HG03066 (cell line): Measurements from ENCODE around the gene TMEM156.
"Not testable (repeated sequence)": the region's sequence is repeated elsewhere in the genome, so short reads cannot be mapped to it uniquely, and the experiment has no call there.

Experiments
- ATAC-seq: cut with Tn5 transposase; IDR thresholded peaks from one replicate; pipeline ENCODE4 v1.9.1; 2021; ENCODE audit warnings: low read depth; ENCODE audit not compliant: unreplicated experiment

Gene TMEM156

GRCh38 chr4:39044364-39044955 lies 12.3 kb upstream of the TMEM156 start:
- ATAC-seq = peak; percentile 67

- no peak for ATAC-seq
These were observed 11.7 kb upstream of the TMEM156 start for GRCh38 chr4:39043861-39044363.

- ATAC-seq = no peak
These were observed 11.1 kb upstream of the TMEM156 start for GRCh38 chr4:39043058-39043860.

- no peak for ATAC-seq
These were observed 10.2 kb upstream of the TMEM156 start for GRCh38 chr4:39042366-39042765.

- no peak for ATAC-seq
These were observed 6.9 kb upstream of the TMEM156 start for GRCh38 chr4:39039108-39039507.

GRCh38 chr4:39037941-39038340 lies 5.7 kb upstream of the TMEM156 start:
- no peak for ATAC-seq

GRCh38 chr4:39037491-39037825 lies 5.2 kb upstream of the TMEM156 start:
- ATAC-seq = no peak

- ATAC-seq = no peak
These were observed 4.0 kb upstream of the TMEM156 start for GRCh38 chr4:39036172-39036571.

GRCh38 chr4:39031590-39032020 lies 604 bp downstream of the TMEM156 start:
- ATAC-seq = not testable (repeated sequence)

- ATAC-seq = no peak
These were observed 1.5 kb downstream of the TMEM156 start for GRCh38 chr4:39030725-39031124.

- ATAC-seq = no peak
These were observed 2.2 kb downstream of the TMEM156 start for GRCh38 chr4:39029752-39030694.

- no peak for ATAC-seq
These were observed 6.1 kb downstream of the TMEM156 start for GRCh38 chr4:39026096-39026495.

GRCh38 chr4:39025552-39026085 lies 6.6 kb downstream of the TMEM156 start:
- no peak for ATAC-seq

GRCh38 chr4:39024311-39024865 lies 7.8 kb downstream of the TMEM156 start:
- ATAC-seq = no peak

GRCh38 chr4:39023059-39023458 lies 9.2 kb downstream of the TMEM156 start:
- no peak for ATAC-seq

GRCh38 chr4:39022241-39022640 lies 10.0 kb downstream of the TMEM156 start:
- ATAC-seq = no peak

- no peak for ATAC-seq
These were observed 10.6 kb downstream of the TMEM156 start for GRCh38 chr4:39021631-39022030.

GRCh38 chr4:39020130-39020529 lies 12.1 kb downstream of the TMEM156 start:
- ATAC-seq = no peak

- no peak for ATAC-seq
These were observed 18.2 kb downstream of the TMEM156 start for GRCh38 chr4:39014028-39014427.

GRCh38 chr4:39004758-39005157 lies 27.5 kb downstream of the TMEM156 start:
- ATAC-seq = no peak
